IgD-negative memory B cell (primary cell): ENCODE data around the gene APPBP2. TPM values are rescaled to one million over a fixed set of nuclear protein-coding genes. Genes with fewer than 3 reads are reported as not detected.
"Not testable (repeated sequence)": the region's sequence is repeated elsewhere in the genome, so short reads cannot be mapped to it uniquely, and the experiment has no call there.

ENCODE experiments used
- H3K27ac Mint-ChIP-seq, 3 donors: one replicate each; pipeline ENCODE4 v1.8.0; 2020 to 2022; ENCODE audit warnings: mild to moderate bottlenecking in 3 of 3, mixed read lengths in 3 of 3, moderate library complexity in 1 of 3
- H3K27me3 Mint-ChIP-seq: one replicate; pipeline ENCODE4 v1.8.0; 2021; ENCODE audit warnings: mixed read lengths
- H3K36me3 Mint-ChIP-seq: one replicate; pipeline ENCODE4 v1.8.0; 2020; ENCODE audit warnings: mild to moderate bottlenecking, mixed read lengths
- H3K4me1 Mint-ChIP-seq, 3 donors: one replicate each; pipeline ENCODE4 v1.8.0; 2020 to 2022; ENCODE audit warnings: mixed read lengths in 3 of 3, mild to moderate bottlenecking in 1 of 3
- H3K4me3 Mint-ChIP-seq, 4 donors: one replicate each; pipeline ENCODE4 v1.8.0; 2020 to 2022; ENCODE audit warnings: mild to moderate bottlenecking in 4 of 4, mixed read lengths in 4 of 4, moderate library complexity in 3 of 4
- H3K9me3 Mint-ChIP-seq, 3 donors: one replicate each; pipeline ENCODE4 v1.8.0; 2020 to 2021; ENCODE audit warnings: mixed read lengths in 3 of 3, mild to moderate bottlenecking in 1 of 3
- polyA plus RNA-seq: library from polyadenylated mRNA; unstranded; fragments of 300-500 nt; fragmentation: Illumina TruSeq; gene quantifications from one replicate; pipeline ENCODE4 v1.2.3, GENCODE V29; 2021

The APPBP2 gene
- polyA plus RNA-seq, 1 donor from 2014 or later = 24.4 TPM

GRCh38 chr17:60421273-60422161, 104.5 kb downstream of the APPBP2 start:
- peaks cover 8 to 10% (median 8%) of the 10 kb centered on the region in 3 donors for H3K4me1 Mint-ChIP-seq
- no peaks in the 10 kb centered on the region for H3K27me3 Mint-ChIP-seq
- peak overlapping the region; percentile 80 to 93 (median 88) for H3K4me3 Mint-ChIP-seq
- peaks cover 2% of the 10 kb centered on the region for H3K36me3 Mint-ChIP-seq
- H3K27ac Mint-ChIP-seq = peak overlapping the region; percentile 82 to 93 (median 91)
- H3K9me3 Mint-ChIP-seq = peaks cover 0 to 3% (median 1%) of the 10 kb centered on the region in 3 donors

GRCh38 chr17:60419875-60420274, 106.2 kb downstream of the APPBP2 start:
- H3K9me3 Mint-ChIP-seq, H3K27ac Mint-ChIP-seq, H3K36me3 Mint-ChIP-seq, H3K27me3 Mint-ChIP-seq, H3K4me1 Mint-ChIP-seq, H3K4me3 Mint-ChIP-seq: not testable (repeated sequence)

GRCh38 chr17:60419003-60419402, 107.0 kb downstream of the APPBP2 start:
- not testable (repeated sequence) for H3K9me3 Mint-ChIP-seq, H3K27me3 Mint-ChIP-seq, H3K36me3 Mint-ChIP-seq, H3K4me1 Mint-ChIP-seq, H3K27ac Mint-ChIP-seq
- H3K4me3 Mint-ChIP-seq = peak overlapping the region in 1 of 4 donors; percentile 32

GRCh38 chr17:60416368-60416925, 109.6 kb downstream of the APPBP2 start:
- no peak overlapping the region for H3K27ac Mint-ChIP-seq
- no peaks in the 10 kb centered on the region for H3K36me3 Mint-ChIP-seq
- peaks cover 4 to 6% (median 4%) of the 10 kb centered on the region in 3 donors for H3K4me1 Mint-ChIP-seq
- H3K27me3 Mint-ChIP-seq = peaks cover 1% of the 10 kb centered on the region
- H3K4me3 Mint-ChIP-seq = no peak overlapping the region
- peaks cover 0 to 1% (median 0%) of the 10 kb centered on the region in 3 donors for H3K9me3 Mint-ChIP-seq

- no peak overlapping the region for H3K4me3 Mint-ChIP-seq
- H3K27ac Mint-ChIP-seq = no peak overlapping the region
- no peaks in the 10 kb centered on the region for H3K36me3 Mint-ChIP-seq
- no peaks in the 10 kb centered on the region for H3K4me1 Mint-ChIP-seq
- H3K9me3 Mint-ChIP-seq = peaks cover 0 to 1% (median 0%) of the 10 kb centered on the region in 3 donors
- peaks cover 1% of the 10 kb centered on the region for H3K27me3 Mint-ChIP-seq
Observed at GRCh38 chr17:60415146-60415545, 110.9 kb downstream of the APPBP2 start.

- H3K9me3 Mint-ChIP-seq = peaks cover 0 to 3% (median 1%) of the 10 kb centered on the region in 3 donors
- no peaks in the 10 kb centered on the region for H3K4me1 Mint-ChIP-seq
- peaks cover 3% of the 10 kb centered on the region for H3K27me3 Mint-ChIP-seq
- H3K27ac Mint-ChIP-seq = no peak overlapping the region
- no peaks in the 10 kb centered on the region for H3K36me3 Mint-ChIP-seq
- no peak overlapping the region for H3K4me3 Mint-ChIP-seq
Observed at GRCh38 chr17:60412701-60413100, 113.3 kb downstream of the APPBP2 start.

GRCh38 chr17:60410001-60410400, 116.0 kb downstream of the APPBP2 start:
- peaks cover 3% of the 10 kb centered on the region for H3K36me3 Mint-ChIP-seq
- peaks cover 3% of the 10 kb centered on the region for H3K27me3 Mint-ChIP-seq
- peaks cover 0 to 5% (median 5%) of the 10 kb centered on the region in 3 donors for H3K4me1 Mint-ChIP-seq
- peaks cover 0 to 3% (median 0%) of the 10 kb centered on the region in 3 donors for H3K9me3 Mint-ChIP-seq
- no peak overlapping the region for H3K27ac Mint-ChIP-seq
- H3K4me3 Mint-ChIP-seq = no peak overlapping the region

GRCh38 chr17:60406887-60407286, 119.2 kb downstream of the APPBP2 start:
- Mint-ChIP-seq H3K9me3 (peaks cover 0 to 3% (median 0%) of the 10 kb centered on the region in 3 donors), H3K27ac (peak overlapping the region in 1 of 3 donors; percentile 39), H3K36me3 (peaks cover 3% of the 10 kb centered on the region), H3K4me3 (no peak overlapping the region), H3K4me1 (peaks cover 0 to 10% (median 9%) of the 10 kb centered on the region in 3 donors), H3K27me3 (peaks cover 1% of the 10 kb centered on the region)

GRCh38 chr17:60403962-60404361, 122.1 kb downstream of the APPBP2 start:
- no peak overlapping the region for H3K4me3 Mint-ChIP-seq
- no peak overlapping the region for H3K27ac Mint-ChIP-seq
- peaks cover 12 to 23% (median 16%) of the 10 kb centered on the region in 3 donors for H3K4me1 Mint-ChIP-seq
- no peaks in the 10 kb centered on the region for H3K9me3 Mint-ChIP-seq
- peaks cover 3% of the 10 kb centered on the region for H3K36me3 Mint-ChIP-seq
- peaks cover 1% of the 10 kb centered on the region for H3K27me3 Mint-ChIP-seq

- H3K27me3 Mint-ChIP-seq = no peaks in the 10 kb centered on the region
- H3K27ac Mint-ChIP-seq = peak overlapping the region in 1 of 3 donors; percentile 14
- H3K36me3 Mint-ChIP-seq = peaks cover 3% of the 10 kb centered on the region
- H3K4me1 Mint-ChIP-seq = peaks cover 15 to 27% (median 17%) of the 10 kb centered on the region in 3 donors
- H3K9me3 Mint-ChIP-seq = no peaks in the 10 kb centered on the region
- H3K4me3 Mint-ChIP-seq = no peak overlapping the region
Observed at GRCh38 chr17:60403523-60403810, 122.6 kb downstream of the APPBP2 start.

- Mint-ChIP-seq H3K36me3 (no peaks in the 10 kb centered on the region), H3K4me1 (peaks cover 18 to 33% (median 23%) of the 10 kb centered on the region in 3 donors), H3K27ac (no peak overlapping the region), H3K4me3 (no peak overlapping the region), H3K27me3 (no peaks in the 10 kb centered on the region), H3K9me3 (no peaks in the 10 kb centered on the region)
Observed at GRCh38 chr17:60401819-60402218, 124.2 kb downstream of the APPBP2 start.

- peak overlapping the region; percentile 8 to 82 (median 56) for H3K4me3 Mint-ChIP-seq
- no peaks in the 10 kb centered on the region for H3K36me3 Mint-ChIP-seq
- H3K27ac Mint-ChIP-seq = peak overlapping the region; percentile 54 to 72 (median 69)
- H3K4me1 Mint-ChIP-seq = peaks cover 27 to 49% (median 28%) of the 10 kb centered on the region in 3 donors
- no peaks in the 10 kb centered on the region for H3K27me3 Mint-ChIP-seq
- H3K9me3 Mint-ChIP-seq = no peaks in the 10 kb centered on the region
Observed at GRCh38 chr17:60398227-60398959, 127.6 kb downstream of the APPBP2 start.

- no peaks in the 10 kb centered on the region for H3K9me3 Mint-ChIP-seq
- H3K36me3 Mint-ChIP-seq = no peaks in the 10 kb centered on the region
- H3K4me1 Mint-ChIP-seq = peaks cover 29 to 47% (median 34%) of the 10 kb centered on the region in 3 donors
- H3K27me3 Mint-ChIP-seq = no peaks in the 10 kb centered on the region
- peak overlapping the region in 2 of 4 donors; percentile 45 to 70 for H3K4me3 Mint-ChIP-seq
- peak overlapping the region; percentile 72 to 81 (median 78) for H3K27ac Mint-ChIP-seq
Observed at GRCh38 chr17:60396412-60396811, 129.6 kb downstream of the APPBP2 start.

GRCh38 chr17:60395508-60396065, 130.5 kb downstream of the APPBP2 start:
- peak overlapping the region; percentile 59 to 88 (median 70) for H3K27ac Mint-ChIP-seq
- peak overlapping the region in 1 of 4 donors; percentile 47 for H3K4me3 Mint-ChIP-seq
- H3K4me1 Mint-ChIP-seq = peaks cover 37 to 51% (median 39%) of the 10 kb centered on the region in 3 donors
- no peaks in the 10 kb centered on the region for H3K27me3 Mint-ChIP-seq
- no peaks in the 10 kb centered on the region for H3K36me3 Mint-ChIP-seq
- no peaks in the 10 kb centered on the region for H3K9me3 Mint-ChIP-seq
